K562 (cell line): ENCODE data around the gene RAB25. TPM values are rescaled to one million over a fixed set of nuclear protein-coding genes. Genes with fewer than 3 reads are reported as not detected.
A peak's percentile ranks its signal among the peaks of the same experiment; 100 is the strongest.

Experiments used
- CEBPG ChIP-seq, 3 experiments: fragments of 200-800 bp in 1 of 3; sonication (Bioruptor generic) in 1 of 3; sonication (generic) in 1 of 3; formaldehyde crosslinking in 1 of 3; IDR thresholded peaks in 2 of 3; conservative IDR thresholded peaks in 1 of 3; 2 replicates each; pipeline versions ENCODE4 v1.6.1 to v1.8.0; 2016 to 2022; ENCODE audit warnings: missing compliant biosample characterization in 2 of 3, missing genetic modification characterization in 2 of 3, mild to moderate bottlenecking in 1 of 3, missing genetic modification reagents in 1 of 3
- DEAF1 ChIP-seq: fragments of 450-650 bp; formaldehyde crosslinking; IDR thresholded peaks from 2 replicates; pipeline ENCODE4 v1.4.0; 2020; ENCODE audit warnings: mild to moderate bottlenecking, moderate library complexity
- FOXO4 ChIP-seq: fragments of 450-650 bp; formaldehyde crosslinking; IDR thresholded peaks from 2 replicates; pipeline ENCODE4 v1.4.0; 2020; ENCODE audit warnings: mild to moderate bottlenecking, moderate library complexity
- GTF3C2 ChIP-seq: IDR thresholded peaks from 3 replicates; pipeline ENCODE4 v1.6.1; 2011; ENCODE audit warnings: borderline replicate concordance, mild to moderate bottlenecking, moderate library complexity; ENCODE audit not compliant: insufficient read length; ENCODE audit errors: extremely low read depth
- HDAC8 ChIP-seq: fragments of 450-650 bp; IDR thresholded peaks from 2 replicates; pipeline ENCODE4 v1.6.1; 2016; ENCODE audit warnings: mild to moderate bottlenecking, missing genetic modification characterization, moderate library complexity, missing compliant biosample characterization
- JUN ChIP-seq, 2 experiments: sonication (generic) in 1 of 2; formaldehyde crosslinking in 1 of 2; IDR thresholded peaks; 2 replicates each; pipeline versions ENCODE4 v1.6.1 to v1.8.0; 2012 to 2022; ENCODE audit warnings: borderline replicate concordance in 2 of 2, mild to moderate bottlenecking in 2 of 2, improper control_type of control experiment in 1 of 2, low read depth in 1 of 2, low read length in 1 of 2, missing genetic modification reagents in 1 of 2
- KAT8 ChIP-seq: fragments of 450-650 bp; IDR thresholded peaks from 2 replicates; pipeline ENCODE4 v1.6.1; 2016; ENCODE audit warnings: low read depth, mild to moderate bottlenecking
- L3MBTL2 ChIP-seq: fragments of 450-650 bp; IDR thresholded peaks from 2 replicates; pipeline ENCODE4 v1.6.1; 2016; ENCODE audit warnings: mild to moderate bottlenecking, moderate library complexity
- MLLT1 ChIP-seq, 2 experiments: fragments of 450-650 bp; IDR thresholded peaks; 2 replicates each; pipeline ENCODE4 v1.6.1; 2016
- POLR2B ChIP-seq: fragments of 450-650 bp; IDR thresholded peaks from 2 replicates; pipeline ENCODE4 v1.6.1; 2018; ENCODE audit warnings: low read depth; ENCODE audit not compliant: partially characterized antibody
- PTTG1 ChIP-seq: fragments of 450-650 bp; IDR thresholded peaks from 2 replicates; pipeline ENCODE4 v1.6.1; 2016; ENCODE audit warnings: low read depth, mild to moderate bottlenecking, missing genetic modification characterization, missing compliant biosample characterization
- RFX5 ChIP-seq: IDR thresholded peaks from 2 replicates; pipeline ENCODE4 v1.6.1; 2011; ENCODE audit warnings: low read depth, mild to moderate bottlenecking, improper control_type of control experiment, low read length
- SMAD2 ChIP-seq: fragments of 150-350 bp; IDR thresholded peaks from 2 replicates; pipeline ENCODE4 v1.6.1; 2014; ENCODE audit warnings: low read depth, mild to moderate bottlenecking, low read length
- STAT5B ChIP-seq: fragments of 250-450 bp; sonication (Bioruptor Pico); IDR thresholded peaks from 2 replicates; pipeline ENCODE4 v1.8.0; 2021; ENCODE audit warnings: mild to moderate bottlenecking, inconsistent platforms
- ZBTB7A ChIP-seq: IDR thresholded peaks from 2 replicates; pipeline ENCODE4 v1.6.1; 2011; ENCODE audit warnings: low read depth, mild to moderate bottlenecking, low read length, moderate library complexity, borderline replicate concordance; ENCODE audit not compliant: control insufficient read depth
- ZNF121 ChIP-seq: sonication (generic); formaldehyde crosslinking; conservative IDR thresholded peaks from 2 replicates; pipeline ENCODE4 v1.8.0; 2022; ENCODE audit warnings: missing genetic modification reagents
- polyA plus RNA-seq, 8 experiments: library from polyadenylated mRNA; depleted of rRNA in 4 of 8; stranded (reverse) in 5 of 8; unstranded in 3 of 8; fragments of >200 nt; fragmentation: Nextera tagmentation in 2 of 8; fragmentation: Illumina TruSeq in 1 of 8; extraction: Ambion mirVana in 2 of 8; extraction: Trizol in 1 of 8; gene quantifications; 2 replicates each; pipeline versions ENCODE4 v1.2.1 to v1.2.3, GENCODE V29; 2011 to 2014; ENCODE audit warnings: inconsistent platforms in 1 of 8, missing spikeins in 1 of 8
- total RNA-seq, 7 experiments: library from RNA; depleted of rRNA in 6 of 7; stranded (reverse); fragments of >200 nt in 6 of 7; fragmentation: Illumina TruSeq in 2 of 7; extraction: Trizol in 2 of 7; gene quantifications; 2 replicates each; pipeline versions ENCODE4 v1.2.1 to v1.2.3, GENCODE V29; 2011 to 2021; ENCODE audit warnings: low replicate concordance in 1 of 7

Gene RAB25
- total and polyA plus RNA-seq, 9 of the 15 experiments (the other 6 are each of a cell fraction or from before 2014, with no cell fraction given), result 0.10 to 0.27 (median 0.13) TPM; not detected in 6

- TF ChIP-seq FOXO4 (no peak), STAT5B (CRISPR knock-in tag) (no peak), SMAD2 (no peak), HDAC8 (tag) (no peak), GTF3C2 (no peak), CEBPG (CRISPR knock-in tag; IDR thresholded peaks at IDR 0.05) (no peak), CEBPG (tag; conservative IDR thresholded peaks at IDR 0.05 in 1 of 2, IDR thresholded peaks at IDR 0.05 in 1 of 2) (no peak), PTTG1 (tag) (no peak), L3MBTL2 (peak; percentile 39), DEAF1 (CRISPR knock-in tag) (no peak), KAT8 (no peak), JUN (IDR thresholded peaks at IDR 0.05; ENCODE audit: borderline replicate concordance, low read depth, low read length) (no peak), JUN (CRISPR knock-in tag; IDR thresholded peaks at IDR 0.05; ENCODE audit: borderline replicate concordance) (no peak), POLR2B (no peak), RFX5 (no peak), MLLT1 (IDR thresholded peaks at IDR 0.05) (0 out of 4 replicates have a peak, but pooled peaks of 1 of the 2 experiments have one; percentile 18), ZBTB7A (peak; percentile 81; the same call in 1 of the 2 replicates), ZNF121 (peak; percentile 90)
Observed at GRCh38 chr1:156052862-156053767, 7.8 kb upstream of the RAB25 start (continued).
